Hepatocyte (in vitro differentiated cells): ENCODE results near the gene ZBED4. TPM values are rescaled to one million over a fixed set of nuclear protein-coding genes. Genes with fewer than 3 reads are reported as not detected.

ENCODE experiments used
- DNase-seq: peaks from one replicate; pipeline ENCODE4 v3.0.0-alpha.2; 2016; ENCODE audit warnings: low spot score
- H2AFZ ChIP-seq: fragments of 200-600 bp; sonication (generic); 2 replicates; pipeline ENCODE4 v1.6.0; 2016; ENCODE audit warnings: antibody characterized with exemption, mild to moderate bottlenecking
- H3K27ac ChIP-seq: fragments of 200-600 bp; sonication (generic); 2 replicates; pipeline ENCODE4 v1.5.1; 2016; ENCODE audit warnings: mild to moderate bottlenecking
- H3K27me3 ChIP-seq: fragments of 200-600 bp; sonication (generic); 2 replicates; pipeline ENCODE4 v1.6.1; 2016
- H3K36me3 ChIP-seq: fragments of 200-600 bp; sonication (generic); replicated peaks from 2 replicates; pipeline ENCODE4 v1.5.1; 2016; ENCODE audit warnings: low read depth; ENCODE audit not compliant: insufficient read depth
- H3K4me1 ChIP-seq: fragments of 200-600 bp; sonication (generic); 2 replicates; pipeline ENCODE4 v1.5.1; 2016; ENCODE audit warnings: mild to moderate bottlenecking, moderate library complexity; ENCODE audit not compliant: insufficient read depth
- H3K4me2 ChIP-seq: fragments of 200-600 bp; sonication (generic); 2 replicates; pipeline ENCODE4 v1.6.0; 2016
- H3K4me3 ChIP-seq: fragments of 200-600 bp; sonication (generic); 2 replicates; pipeline ENCODE4 v1.5.1; 2016; ENCODE audit warnings: mild to moderate bottlenecking
- H3K79me2 ChIP-seq: fragments of 200-600 bp; sonication (generic); 2 replicates; pipeline ENCODE4 v1.6.0; 2017; ENCODE audit warnings: mild to moderate bottlenecking
- H3K9me2 ChIP-seq: fragments of 200-600 bp; sonication (generic); replicated peaks from 2 replicates; pipeline ENCODE4 v1.6.0; 2017; ENCODE audit warnings: mild to moderate bottlenecking; ENCODE audit not compliant: insufficient read depth
- H3K9me3 ChIP-seq: fragments of 200-600 bp; sonication (generic); 2 replicates; pipeline ENCODE4 v1.5.1; 2016; ENCODE audit warnings: low read depth, mild to moderate bottlenecking
- H4K20me1 ChIP-seq: fragments of 200-600 bp; sonication (generic); 2 replicates; pipeline ENCODE4 v1.6.0; 2016; ENCODE audit warnings: mild to moderate bottlenecking; ENCODE audit not compliant: insufficient read depth, poor library complexity, severe bottlenecking
- EZH2 ChIP-seq: fragments of 200-600 bp; sonication (generic); IDR thresholded peaks from 2 replicates; pipeline ENCODE4 v1.6.1; 2016; ENCODE audit warnings: antibody characterized with exemption, mild to moderate bottlenecking, borderline replicate concordance
- EZH2phosphoT487 ChIP-seq: fragments of 200-600 bp; sonication (generic); IDR thresholded peaks from one replicate; pipeline ENCODE4 v1.6.1; 2018; ENCODE audit warnings: antibody characterized with exemption, mild to moderate bottlenecking, low read depth, moderate library complexity; ENCODE audit not compliant: unreplicated experiment, severe bottlenecking
- WGBS: methylation state at CpG from one replicate; pipeline ENCODE4 v1.1.6; 2016; ENCODE audit warnings: low lambda C conversion rate; ENCODE audit errors: missing lambda C conversion rate; 5-methylcytosine and 5-hydroxymethylcytosine counted together
- polyA plus RNA-seq: library from polyadenylated mRNA; unstranded; fragments of >200 nt; fragmentation: Nextera tagmentation; extraction: Ambion mirVana; gene quantifications from 2 replicates; pipeline ENCODE4 v1.2.1, GENCODE V29; 2016
- small RNA-seq: library from RNA; depleted of rRNA; stranded (forward); fragments of <200 nt; gene quantifications from one replicate; pipeline ENCODE3, GENCODE V24; 2014
- total RNA-seq: library from RNA; depleted of rRNA; stranded (reverse); fragments of >200 nt; gene quantifications from 2 replicates; pipeline ENCODE4 v1.2.3, GENCODE V29; 2014
- TF ChIP-seq, protein P1 (sequence below): fragments of 200-600 bp; sonication (generic); IDR thresholded peaks from 2 replicates; pipeline ENCODE4 v1.5.1; 2016; ENCODE audit warnings: antibody characterized with exemption, mild to moderate bottlenecking; ENCODE audit not compliant: poor library complexity

The ZBED4 gene
- total and polyA plus RNA-seq, 2 experiments from 2014 or later = 14.9 to 16.3 TPM

DNA sequence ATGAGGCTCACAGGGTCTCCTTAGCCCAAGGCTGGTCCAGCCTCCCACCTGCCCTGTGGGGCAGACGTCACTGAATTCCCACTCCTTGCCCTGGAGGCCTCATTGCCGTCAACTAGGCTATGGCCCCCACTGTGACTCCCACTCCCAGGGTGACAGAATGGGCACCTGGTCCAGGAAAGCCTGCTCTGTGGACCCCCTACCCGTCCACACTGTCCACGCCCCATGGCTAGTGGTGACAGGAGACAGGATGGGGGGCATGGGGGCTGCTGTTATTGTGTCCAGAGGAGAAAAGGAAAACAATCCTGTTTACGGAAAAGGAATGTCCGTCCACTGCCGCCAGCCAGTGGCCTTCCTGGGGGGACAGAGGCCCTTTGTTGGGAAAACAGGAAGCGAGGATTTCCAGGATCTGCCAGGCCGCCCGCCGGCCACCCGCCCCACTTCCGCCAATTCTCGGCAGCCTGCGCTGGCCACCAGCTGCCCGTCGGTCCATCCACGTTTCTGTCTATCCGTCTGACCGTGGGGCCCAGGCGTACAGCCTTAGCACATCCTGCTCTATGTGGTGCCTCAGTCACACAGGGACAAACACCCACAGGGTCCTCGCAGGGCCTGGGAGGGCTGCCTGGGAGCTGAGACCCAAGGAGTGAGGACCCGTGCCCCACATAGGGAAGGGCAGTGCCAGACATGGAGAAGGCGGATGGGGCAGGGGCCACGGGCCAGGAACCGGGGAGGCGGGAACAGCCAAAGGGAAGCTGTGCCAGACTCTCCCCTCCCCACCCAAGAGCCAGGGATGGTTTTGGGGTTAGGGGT lies 84.3 kb downstream of the ZBED4 start:
- H2AFZ ChIP-seq = no peak overlapping the region
- H3K4me3 ChIP-seq = no peak overlapping the region
- H3K9me2 ChIP-seq = no peaks in the 10 kb centered on the region
- no peaks in the 10 kb centered on the region for H3K79me2 ChIP-seq
- H3K9me3 ChIP-seq = no peaks in the 10 kb centered on the region
- peak overlapping the region; percentile 12 for H3K27ac ChIP-seq
- no peaks in the 10 kb centered on the region for H3K27me3 ChIP-seq
- no peak overlapping the region for H3K4me2 ChIP-seq
- DNase-seq = no peak
- WGBS = 86% methylated on average over 26 of the region's 27 CpGs
- peaks cover 22% of the 10 kb centered on the region for H3K4me1 ChIP-seq
- no peaks in the 10 kb centered on the region for H3K36me3 ChIP-seq
- no peaks in the 10 kb centered on the region for H4K20me1 ChIP-seq
- TF ChIP-seq EZH2 = no peak
- TF ChIP-seq, protein P1, sequence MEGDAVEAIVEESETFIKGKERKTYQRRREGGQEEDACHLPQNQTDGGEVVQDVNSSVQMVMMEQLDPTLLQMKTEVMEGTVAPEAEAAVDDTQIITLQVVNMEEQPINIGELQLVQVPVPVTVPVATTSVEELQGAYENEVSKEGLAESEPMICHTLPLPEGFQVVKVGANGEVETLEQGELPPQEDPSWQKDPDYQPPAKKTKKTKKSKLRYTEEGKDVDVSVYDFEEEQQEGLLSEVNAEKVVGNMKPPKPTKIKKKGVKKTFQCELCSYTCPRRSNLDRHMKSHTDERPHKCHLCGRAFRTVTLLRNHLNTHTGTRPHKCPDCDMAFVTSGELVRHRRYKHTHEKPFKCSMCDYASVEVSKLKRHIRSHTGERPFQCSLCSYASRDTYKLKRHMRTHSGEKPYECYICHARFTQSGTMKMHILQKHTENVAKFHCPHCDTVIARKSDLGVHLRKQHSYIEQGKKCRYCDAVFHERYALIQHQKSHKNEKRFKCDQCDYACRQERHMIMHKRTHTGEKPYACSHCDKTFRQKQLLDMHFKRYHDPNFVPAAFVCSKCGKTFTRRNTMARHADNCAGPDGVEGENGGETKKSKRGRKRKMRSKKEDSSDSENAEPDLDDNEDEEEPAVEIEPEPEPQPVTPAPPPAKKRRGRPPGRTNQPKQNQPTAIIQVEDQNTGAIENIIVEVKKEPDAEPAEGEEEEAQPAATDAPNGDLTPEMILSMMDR = no peak
- no peak for TF ChIP-seq EZH2phosphoT487

DNA sequence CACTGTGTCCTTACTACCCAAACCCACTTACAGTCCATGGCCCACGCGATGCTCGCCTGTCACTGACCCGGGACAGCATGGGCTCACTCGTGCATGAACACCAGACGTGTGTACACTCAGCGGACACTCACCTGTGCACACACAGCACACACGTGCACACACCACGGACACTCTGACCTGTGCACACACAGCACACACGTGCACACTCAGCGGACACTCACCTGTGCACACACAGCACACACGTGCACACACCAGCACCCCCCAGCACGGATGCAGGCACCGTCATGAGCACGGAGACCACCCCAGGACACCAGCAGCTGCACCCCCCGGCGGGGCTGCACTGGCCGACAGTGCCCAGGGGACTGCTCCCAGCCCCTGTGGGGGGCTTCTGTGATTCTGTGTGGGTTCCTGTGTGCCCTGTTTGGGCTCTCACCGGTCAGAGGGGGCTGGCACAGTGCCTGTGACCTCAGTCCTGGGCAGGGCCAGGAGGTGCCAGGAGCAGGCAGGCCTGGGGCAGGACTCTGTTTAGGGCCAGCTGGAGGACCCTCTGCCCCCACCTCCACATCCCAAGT lies 85.0 kb downstream of the ZBED4 start:
- Histone ChIP-seq H4K20me1 (no peaks in the 10 kb centered on the region), H3K4me3 (no peak overlapping the region), H3K4me1 (peaks cover 22% of the 10 kb centered on the region), H3K9me3 (no peaks in the 10 kb centered on the region), H3K4me2 (no peak overlapping the region), H3K79me2 (no peaks in the 10 kb centered on the region), H3K36me3 (no peaks in the 10 kb centered on the region), H3K27ac (no peak overlapping the region), H3K27me3 (no peaks in the 10 kb centered on the region), H2AFZ (no peak overlapping the region), H3K9me2 (no peaks in the 10 kb centered on the region)
- no peak for DNase-seq
- WGBS = 95% methylated on average over 18 of the region's 19 CpGs
- TF ChIP-seq EZH2phosphoT487 = no peak
- TF ChIP-seq EZH2 = no peak
- TF ChIP-seq, protein P1 = no peak

Small RNA genes within 50 kb of the gene (small RNA-seq; reads per million reads assigned to genes)
- not detected for gene AL117328.1
- not detected for gene RF00017

Other genes with a start within 250 kb of the ZBED4 start
- 20.1 and 25.9 TPM in 2 replicates for gene BRD1, start 26.0 kb upstream of the ZBED4 start, total RNA-seq
- gene BRD1, start 26.0 kb upstream of the ZBED4 start, polyA plus RNA-seq = 25.0 and 25.7 TPM in 2 replicates
- 22.4 and 30.8 TPM in 2 replicates for gene ALG12, start 64.6 kb downstream of the ZBED4 start, total RNA-seq
- gene ALG12, start 64.6 kb downstream of the ZBED4 start, polyA plus RNA-seq = 62.6 and 69.6 TPM in 2 replicates
- 61.9 and 79.7 TPM in 2 replicates for gene CRELD2, start 64.8 kb downstream of the ZBED4 start, total RNA-seq
- gene CRELD2, start 64.8 kb downstream of the ZBED4 start, polyA plus RNA-seq = 129 and 151 TPM in 2 replicates
- gene PIM3, start 106.9 kb downstream of the ZBED4 start, total RNA-seq = 71.8 and 81.1 TPM in 2 replicates
- 131 and 138 TPM in 2 replicates for gene PIM3, start 106.9 kb downstream of the ZBED4 start, polyA plus RNA-seq
- not detected in 2 replicates for gene IL17REL, start 158.9 kb downstream of the ZBED4 start, total RNA-seq
- not detected in 2 replicates for gene IL17REL, start 158.9 kb downstream of the ZBED4 start, polyA plus RNA-seq
- gene TTLL8, start 204.5 kb downstream of the ZBED4 start, total RNA-seq = not detected in 2 replicates
- not detected in 2 replicates for gene TTLL8, start 204.5 kb downstream of the ZBED4 start, polyA plus RNA-seq
- gene MLC1, start 231.6 kb downstream of the ZBED4 start, total RNA-seq = 3.7 and 8.2 TPM in 2 replicates
- gene MLC1, start 231.6 kb downstream of the ZBED4 start, polyA plus RNA-seq = 3.3 and 3.4 TPM in 2 replicates
- gene MOV10L1, start 236.2 kb downstream of the ZBED4 start, total RNA-seq = 0.92 and 3.6 TPM in 2 replicates
- 0.36 and 2.0 TPM in 2 replicates for gene MOV10L1, start 236.2 kb downstream of the ZBED4 start, polyA plus RNA-seq